K562 (cell line): ENCODE measurements around the gene GLI1. TPM values are rescaled to one million over a fixed set of nuclear protein-coding genes. Genes with fewer than 3 reads are reported as not detected.

Experiments used
- CBX5 ChIP-seq: IDR thresholded peaks from 2 replicates; pipeline ENCODE4 v1.6.1; 2014; ENCODE audit warnings: low read depth, borderline replicate concordance
- CC2D1A ChIP-seq: fragments of 450-650 bp; IDR thresholded peaks from 2 replicates; pipeline ENCODE4 v1.6.1; 2017; ENCODE audit warnings: mild to moderate bottlenecking
- CCNT2 ChIP-seq: IDR thresholded peaks from 2 replicates; pipeline ENCODE4 v1.6.1; 2011; ENCODE audit warnings: borderline replicate concordance, low read depth, mild to moderate bottlenecking, moderate library complexity, mixed read lengths, low read length; ENCODE audit not compliant: insufficient read length; ENCODE audit errors: extremely low read depth
- HSF4 ChIP-seq: fragments of 250-450 bp; sonication (Bioruptor Pico); IDR thresholded peaks from 2 replicates; pipeline ENCODE4 v2.1.2; 2022; ENCODE audit warnings: mild to moderate bottlenecking, moderate library complexity, borderline replicate concordance
- KDM4B ChIP-seq, 2 experiments: fragments of 450-650 bp in 1 of 2; sonication (generic) in 1 of 2; IDR thresholded peaks; 2 replicates each; pipeline ENCODE4 v1.6.1; 2016 to 2017; ENCODE audit warnings: borderline replicate concordance in 2 of 2, antibody characterized with exemption in 1 of 2, low read depth in 1 of 2, mild to moderate bottlenecking in 1 of 2
- KLF13 ChIP-seq: fragments of 450-650 bp; IDR thresholded peaks from 2 replicates; pipeline ENCODE4 v1.6.1; 2016; ENCODE audit warnings: missing genetic modification characterization, low read depth, mild to moderate bottlenecking, missing compliant biosample characterization, moderate library complexity, borderline replicate concordance
- MTA3 ChIP-seq: fragments of 450-650 bp; formaldehyde crosslinking; IDR thresholded peaks from 2 replicates; pipeline ENCODE4 v1.6.1; 2017; ENCODE audit warnings: mild to moderate bottlenecking, borderline replicate concordance
- OTX1 ChIP-seq: fragments of 450-650 bp; formaldehyde crosslinking; IDR thresholded peaks from 2 replicates; pipeline ENCODE4 v1.4.0; 2022; ENCODE audit warnings: mild to moderate bottlenecking
- RBBP5 ChIP-seq: fragments of 200-600 bp; sonication (generic); IDR thresholded peaks from 2 replicates; pipeline ENCODE4 v1.6.1; 2012; ENCODE audit warnings: borderline replicate concordance, mild to moderate bottlenecking, low read length, control low read depth, inconsistent platforms; ENCODE audit not compliant: insufficient read depth, poor library complexity, severe bottlenecking
- SMAD1 ChIP-seq: fragments of 150-350 bp; IDR thresholded peaks from 2 replicates; pipeline ENCODE4 v1.6.1; 2014; ENCODE audit warnings: low read length, low read depth; ENCODE audit not compliant: partially characterized antibody
- SMAD3 ChIP-seq: fragments of 450-650 bp; formaldehyde crosslinking; conservative IDR thresholded peaks from 2 replicates; pipeline ENCODE4 v1.4.0; 2020; ENCODE audit warnings: mild to moderate bottlenecking
- SOX6 ChIP-seq: fragments of 450-650 bp; IDR thresholded peaks from 2 replicates; pipeline ENCODE4 v1.6.1; 2014; ENCODE audit warnings: mild to moderate bottlenecking
- TOE1 ChIP-seq, 2 experiments: fragments of 450-650 bp in 1 of 2; sonication (generic) in 1 of 2; formaldehyde crosslinking in 1 of 2; IDR thresholded peaks; 2 replicates each; pipeline versions ENCODE4 v1.7.1 to v1.8.0; 2016 to 2022; ENCODE audit warnings: borderline replicate concordance in 2 of 2, mild to moderate bottlenecking in 2 of 2, antibody characterized with exemption in 1 of 2, inconsistent platforms in 1 of 2, low read depth in 1 of 2, missing genetic modification reagents in 1 of 2, moderate library complexity in 1 of 2
- YY1 ChIP-seq, 3 experiments: IDR thresholded peaks; 2 replicates each; pipeline ENCODE4 v1.6.1; 2011; ENCODE audit warnings: low read length in 2 of 3, mild to moderate bottlenecking in 2 of 3, moderate library complexity in 2 of 3, borderline replicate concordance in 1 of 3, control low read depth in 1 of 3, low read depth in 1 of 3; ENCODE audit not compliant: insufficient read depth in 3 of 3, insufficient replicate concordance in 2 of 3, control insufficient read depth in 1 of 3, insufficient read length in 1 of 3; ENCODE audit errors: extremely low read depth in 1 of 3
- ZBED1 ChIP-seq: IDR thresholded peaks from 2 replicates; pipeline ENCODE4 v1.6.1; 2014
- ZC3H8 ChIP-seq: fragments of 450-650 bp; IDR thresholded peaks from 2 replicates; pipeline ENCODE4 v1.6.1; 2017
- ZKSCAN1 ChIP-seq: fragments of 150-350 bp; IDR thresholded peaks from 2 replicates; pipeline ENCODE4 v1.6.1; 2016; ENCODE audit warnings: low read depth, low read length
- ZNF263 ChIP-seq: sonication (generic); formaldehyde crosslinking; IDR thresholded peaks from 2 replicates; pipeline ENCODE4 v1.8.0; 2022; ENCODE audit warnings: mild to moderate bottlenecking, missing genetic modification reagents, borderline replicate concordance
- ZNF511 ChIP-seq: sonication (generic); formaldehyde crosslinking; IDR thresholded peaks from 2 replicates; pipeline ENCODE4 v1.8.0; 2022; ENCODE audit warnings: mild to moderate bottlenecking, missing genetic modification reagents
- ZNF707 ChIP-seq: fragments of 250-450 bp; sonication (Bioruptor Pico); conservative IDR thresholded peaks from 2 replicates; pipeline ENCODE4 v1.8.0; 2022; ENCODE audit warnings: inconsistent platforms, mild to moderate bottlenecking, moderate library complexity
- polyA plus RNA-seq, 8 experiments: library from polyadenylated mRNA; depleted of rRNA in 4 of 8; stranded (reverse) in 5 of 8; unstranded in 3 of 8; fragments of >200 nt; fragmentation: Nextera tagmentation in 2 of 8; fragmentation: Illumina TruSeq in 1 of 8; extraction: Ambion mirVana in 2 of 8; extraction: Trizol in 1 of 8; gene quantifications; 2 replicates each; pipeline versions ENCODE4 v1.2.1 to v1.2.3, GENCODE V29; 2011 to 2014; ENCODE audit warnings: inconsistent platforms in 1 of 8, missing spikeins in 1 of 8
- total RNA-seq, 7 experiments: library from RNA; depleted of rRNA in 6 of 7; stranded (reverse); fragments of >200 nt in 6 of 7; fragmentation: Illumina TruSeq in 2 of 7; extraction: Trizol in 2 of 7; gene quantifications; 2 replicates each; pipeline versions ENCODE4 v1.2.1 to v1.2.3, GENCODE V29; 2011 to 2021; ENCODE audit warnings: low replicate concordance in 1 of 7
- TF ChIP-seq, protein P1 (sequence below): fragments of 450-650 bp; formaldehyde crosslinking; IDR thresholded peaks from 2 replicates; pipeline ENCODE4 v1.4.0; 2022; ENCODE audit warnings: mild to moderate bottlenecking, moderate library complexity
- TF ChIP-seq, protein P2 (sequence below), 2 experiments: IDR thresholded peaks in 1 of 2; conservative IDR thresholded peaks in 1 of 2; 2 replicates each; pipeline ENCODE4 v1.6.1; 2016; ENCODE audit warnings: low read depth in 2 of 2, mild to moderate bottlenecking in 1 of 2, missing compliant biosample characterization in 1 of 2, missing genetic modification characterization in 1 of 2, moderate library complexity in 1 of 2

The GLI1 gene
- total and polyA plus RNA-seq, 9 of the 15 experiments (the other 6 are each of a cell fraction or from before 2014, with no cell fraction given), result 0.24 to 3.7 (median 0.61) TPM

DNA sequence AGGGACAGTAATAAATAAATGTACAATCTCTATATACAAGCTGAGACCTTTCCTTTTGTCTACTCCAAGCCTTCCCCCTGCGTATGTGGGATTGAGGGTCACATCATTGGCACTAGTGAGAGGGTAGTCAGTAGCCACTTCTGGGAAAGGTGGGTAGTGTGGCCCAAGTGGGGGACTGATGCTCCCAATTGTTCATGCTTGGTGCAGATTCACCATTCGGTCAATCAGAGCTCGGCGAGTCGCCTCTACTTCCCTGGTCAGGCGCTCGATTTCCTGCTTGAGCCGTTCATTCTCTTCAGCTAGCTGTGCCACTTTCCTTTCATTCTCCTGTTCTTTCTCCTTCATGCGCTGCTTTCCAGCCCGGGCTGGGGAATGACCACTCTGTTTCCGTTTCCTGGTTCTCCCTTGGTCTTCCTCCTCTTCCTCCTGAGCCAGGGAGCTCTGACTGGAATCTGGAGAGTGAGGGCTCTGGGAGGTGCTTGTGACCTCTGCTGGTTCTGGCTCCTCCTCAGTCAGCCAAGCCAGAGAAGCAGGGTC lies 57.1 kb downstream of the GLI1 start (continued):
- TF ChIP-seq YY1 (IDR thresholded peaks at IDR 0.05; ENCODE audit: borderline replicate concordance in 1 of 3, control insufficient read depth in 1 of 3, extremely low read depth in 1 of 3, insufficient read depth in 3 of 3, insufficient read length in 1 of 3, insufficient replicate concordance in 2 of 3, low read depth in 1 of 3, low read length in 2 of 3) (no peak), ZNF707 (no peak), SMAD3 (CRISPR knock-in tag) (no peak), ZBED1 (0 out of 2 replicates have a peak, but pooled peaks have one; percentile 45), ZKSCAN1 (no peak), HSF4 (CRISPR knock-in tag) (no peak), OTX1 (CRISPR knock-in tag) (0 out of 2 replicates have a peak, but pooled peaks have one; percentile 19), TOE1 (IDR thresholded peaks at IDR 0.05; ENCODE audit: borderline replicate concordance) (no peak), TOE1 (CRISPR knock-in tag; IDR thresholded peaks at IDR 0.05; ENCODE audit: borderline replicate concordance, low read depth) (no peak), ZNF263 (CRISPR knock-in tag) (0 out of 2 replicates have a peak, but pooled peaks have one; percentile 15), CCNT2 (peak; percentile 2), CBX5 (no peak), SOX6 (no peak), KLF13 (tag) (no peak), ZNF511 (CRISPR knock-in tag) (peak; percentile 41; the same call in 1 of the 2 replicates), SMAD1 (peak; percentile 62), KDM4B (IDR thresholded peaks at IDR 0.05; ENCODE audit: borderline replicate concordance in 2 of 2, low read depth in 1 of 2) (0 out of 4 replicates have a peak, but pooled peaks of 1 of the 2 experiments have one; percentile 49), ZC3H8 (no peak), RBBP5 (no peak), CC2D1A (no peak), MTA3 (peak; percentile 50; the same call in 1 of the 2 replicates)
- TF ChIP-seq, protein P1, sequence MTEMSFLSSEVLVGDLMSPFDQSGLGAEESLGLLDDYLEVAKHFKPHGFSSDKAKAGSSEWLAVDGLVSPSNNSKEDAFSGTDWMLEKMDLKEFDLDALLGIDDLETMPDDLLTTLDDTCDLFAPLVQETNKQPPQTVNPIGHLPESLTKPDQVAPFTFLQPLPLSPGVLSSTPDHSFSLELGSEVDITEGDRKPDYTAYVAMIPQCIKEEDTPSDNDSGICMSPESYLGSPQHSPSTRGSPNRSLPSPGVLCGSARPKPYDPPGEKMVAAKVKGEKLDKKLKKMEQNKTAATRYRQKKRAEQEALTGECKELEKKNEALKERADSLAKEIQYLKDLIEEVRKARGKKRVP (CRISPR knock-in tag), result no peak
- TF ChIP-seq, protein P2, sequence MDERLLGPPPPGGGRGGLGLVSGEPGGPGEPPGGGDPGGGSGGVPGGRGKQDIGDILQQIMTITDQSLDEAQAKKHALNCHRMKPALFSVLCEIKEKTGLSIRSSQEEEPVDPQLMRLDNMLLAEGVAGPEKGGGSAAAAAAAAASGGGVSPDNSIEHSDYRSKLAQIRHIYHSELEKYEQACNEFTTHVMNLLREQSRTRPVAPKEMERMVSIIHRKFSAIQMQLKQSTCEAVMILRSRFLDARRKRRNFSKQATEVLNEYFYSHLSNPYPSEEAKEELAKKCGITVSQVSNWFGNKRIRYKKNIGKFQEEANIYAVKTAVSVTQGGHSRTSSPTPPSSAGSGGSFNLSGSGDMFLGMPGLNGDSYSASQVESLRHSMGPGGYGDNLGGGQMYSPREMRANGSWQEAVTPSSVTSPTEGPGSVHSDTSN (CRISPR knock-in tag; IDR thresholded peaks at IDR 0.05; ENCODE audit: low read depth), result no peak
- TF ChIP-seq, protein P2 (tag; conservative IDR thresholded peaks at IDR 0.05; ENCODE audit: low read depth), result no peak
